PC-9 (cell line): ENCODE data around the gene CXCL3. TPM values are rescaled to one million over a fixed set of nuclear protein-coding genes. Genes with fewer than 3 reads are reported as not detected.

ENCODE experiments used
- BruUV-seq: library from RNA; stranded (reverse); fragments of 400-500 nt; replicated peaks from 2 replicates; lab custom pipeline; 2021; lab: Mats Ljungman, UMichigan
- CTCF ChIA-PET: fragments of 300-600 bp; sonication (Branson Sonifier 250); formaldehyde crosslinking; loops from one replicate; lab custom pipeline; 2022; ENCODE audit warnings: antibody characterized with exemption; lab: Charles Lee
- POLR2A ChIA-PET: fragments of 300-600 bp; sonication (Branson Sonifier 250); formaldehyde crosslinking; loops from one replicate; lab custom pipeline; 2022; ENCODE audit warnings: antibody characterized with exemption; ENCODE audit not compliant: unreplicated experiment; lab: Charles Lee
- DNase-seq, 2 experiments: peaks; one replicate each; pipeline versions ENCODE4 v3.0.0 to v3.0.0-alpha.2; 2015 to 2022; ENCODE audit warnings: mixed read lengths in 1 of 2
- H2AFZ ChIP-seq: fragments of 200-600 bp; sonication (generic); 2 replicates; pipeline ENCODE4 v1.8.1; 2017; ENCODE audit warnings: antibody characterized with exemption
- H3F3A ChIP-seq: fragments of 200-600 bp; sonication (generic); 2 replicates; pipeline ENCODE4 v1.8.1; 2017; ENCODE audit warnings: antibody characterized with exemption, mild to moderate bottlenecking, low read depth; ENCODE audit not compliant: insufficient read depth
- H3K27ac ChIP-seq: fragments of 200-600 bp; sonication (generic); 2 replicates; pipeline ENCODE4 v1.6.1; 2016; ENCODE audit warnings: mixed run types
- H3K27me3 ChIP-seq: fragments of 200-600 bp; sonication (generic); 2 replicates; pipeline ENCODE4 v1.6.1; 2016; ENCODE audit warnings: low read depth, mixed run types; ENCODE audit not compliant: insufficient read depth
- H3K36me3 ChIP-seq: fragments of 200-600 bp; sonication (generic); 2 replicates; pipeline ENCODE4 v1.6.1; 2016; ENCODE audit warnings: low read depth, mixed run types
- H3K4me1 ChIP-seq: fragments of 200-600 bp; sonication (generic); replicated peaks from 2 replicates; pipeline ENCODE4 v1.6.1; 2016; ENCODE audit warnings: mixed run types; ENCODE audit not compliant: insufficient read depth
- H3K4me2 ChIP-seq: fragments of 200-600 bp; sonication (generic); 2 replicates; pipeline ENCODE4 v1.6.1; 2017; ENCODE audit warnings: mixed run types
- H3K4me3 ChIP-seq: fragments of 200-600 bp; sonication (generic); 2 replicates; pipeline ENCODE4 v1.6.1; 2016; ENCODE audit warnings: mixed run types
- H3K79me2 ChIP-seq: fragments of 200-600 bp; sonication (generic); 2 replicates; pipeline ENCODE4 v1.6.1; 2017; ENCODE audit warnings: low read depth, mixed run types
- H3K9me2 ChIP-seq: fragments of 200-600 bp; sonication (generic); 2 replicates; pipeline ENCODE4 v1.8.1; 2017; ENCODE audit warnings: mild to moderate bottlenecking; ENCODE audit not compliant: insufficient read depth
- H3K9me3 ChIP-seq: fragments of 200-600 bp; sonication (generic); 2 replicates; pipeline ENCODE4 v1.8.1; 2016; ENCODE audit warnings: low read depth; ENCODE audit not compliant: insufficient read depth
- H4K20me1 ChIP-seq: fragments of 200-600 bp; sonication (generic); 2 replicates; pipeline ENCODE4 v1.8.1; 2017; ENCODE audit not compliant: insufficient read depth
- CTCF ChIP-seq: fragments of 200-600 bp; sonication (generic); conservative IDR thresholded peaks from 2 replicates; pipeline ENCODE4 v1.6.1; 2017; ENCODE audit warnings: mixed run types, antibody characterized with exemption, mild to moderate bottlenecking, moderate library complexity
- EZH2 ChIP-seq: fragments of 200-600 bp; sonication (generic); IDR thresholded peaks from 2 replicates; pipeline ENCODE4 v1.8.0; 2017; ENCODE audit warnings: antibody characterized with exemption, low read depth
- intact Hi-C: fragments of 100-400 bp; cut with micrococcal nuclease; formaldehyde crosslinking; loops from one replicate; pipeline ENCODE4 v1.10.0; 2022; ENCODE audit not compliant: unreplicated experiment
- total RNA-seq: library from RNA; stranded (reverse); gene quantifications from 2 replicates; pipeline ENCODE4 v1.2.3, GENCODE V29; 2021

Gene CXCL3
- total RNA-seq, 1 experiment from 2014 or later, result not detected

- no peak overlapping the region for H3K4me2 ChIP-seq
Observed at GRCh38 chr4:74018116-74018515, 20.4 kb downstream of the CXCL3 start.

GRCh38 chr4:74016068-74016467 lies 22.4 kb downstream of the CXCL3 start:
- no peak overlapping the region for H2AFZ ChIP-seq
- no peaks in the 10 kb centered on the region for H3K9me2 ChIP-seq
- H3F3A ChIP-seq, result no peaks in the 10 kb centered on the region
- intact Hi-C loops, result no loop called here
- CTCF ChIA-PET, result no interaction called here
- no peak overlapping the region for H3K27ac ChIP-seq
- H3K36me3 ChIP-seq, result no peaks in the 10 kb centered on the region
- no peak for TF ChIP-seq EZH2
- no peak for TF ChIP-seq CTCF
- H3K79me2 ChIP-seq, result no peaks in the 10 kb centered on the region
- H4K20me1 ChIP-seq, result no peaks in the 10 kb centered on the region
- H3K9me3 ChIP-seq, result no peaks in the 10 kb centered on the region
- POLR2A ChIA-PET, result no interaction called here
- BruUV-seq, result no TSS peak
- H3K4me2 ChIP-seq, result no peak overlapping the region
- H3K27me3 ChIP-seq, result no peaks in the 10 kb centered on the region
- H3K4me1 ChIP-seq, result no peaks in the 10 kb centered on the region
- no peak overlapping the region for H3K4me3 ChIP-seq
- DNase-seq, result no peak

More at GRCh38 chr4:74018116-74018515, 20.4 kb downstream of the CXCL3 start:
- BruUV-seq, result no TSS peak
- DNase-seq, result no peak
- no peak overlapping the region for H3K4me3 ChIP-seq
- no peak overlapping the region for H2AFZ ChIP-seq
- H3F3A ChIP-seq, result no peaks in the 10 kb centered on the region
- TF ChIP-seq EZH2, result no peak
- TF ChIP-seq CTCF, result no peak
- H3K27me3 ChIP-seq, result no peaks in the 10 kb centered on the region
- H3K36me3 ChIP-seq, result no peaks in the 10 kb centered on the region
- no peaks in the 10 kb centered on the region for H4K20me1 ChIP-seq
- no peaks in the 10 kb centered on the region for H3K9me2 ChIP-seq
- H3K27ac ChIP-seq, result no peak overlapping the region
- ChIA-PET CTCF (no interaction called here), POLR2A (no interaction called here)
- no peaks in the 10 kb centered on the region for H3K79me2 ChIP-seq
- intact Hi-C loops, result no loop called here
- no peaks in the 10 kb centered on the region for H3K9me3 ChIP-seq
- no peaks in the 10 kb centered on the region for H3K4me1 ChIP-seq

- no TSS peak for BruUV-seq
- no peaks in the 10 kb centered on the region for H3K9me2 ChIP-seq
- no peaks in the 10 kb centered on the region for H3F3A ChIP-seq
- no peak overlapping the region for H3K27ac ChIP-seq
- no peak overlapping the region for H3K4me2 ChIP-seq
- H3K9me3 ChIP-seq, result no peaks in the 10 kb centered on the region
- H3K4me3 ChIP-seq, result no peak overlapping the region
- POLR2A ChIA-PET, result no interaction called here
- no peaks in the 10 kb centered on the region for H3K27me3 ChIP-seq
- H3K79me2 ChIP-seq, result no peaks in the 10 kb centered on the region
- TF ChIP-seq CTCF, result no peak
- TF ChIP-seq EZH2, result no peak
- no peak overlapping the region for H2AFZ ChIP-seq
- no peaks in the 10 kb centered on the region for H4K20me1 ChIP-seq
- intact Hi-C loops, result no loop called here
- no peak for DNase-seq
- H3K4me1 ChIP-seq, result no peaks in the 10 kb centered on the region
- H3K36me3 ChIP-seq, result no peaks in the 10 kb centered on the region
- CTCF ChIA-PET, result no interaction called here
Observed at GRCh38 chr4:74015126-74015780, 23.2 kb downstream of the CXCL3 start.
